Esophagus squamous epithelium (tissue), 4 donors: Measurements from ENCODE around the gene ENOX1.

Source experiments
- POLR2A ChIP-seq, 4 donors: fragments of 450-650 bp; IDR thresholded peaks; one replicate each; pipeline ENCODE4 v1.6.1; 2017; ENCODE audit warnings: antibody characterized with exemption in 4 of 4, mild to moderate bottlenecking in 4 of 4, moderate library complexity in 3 of 4
- TF ChIP-seq, protein P1 (sequence below), 6 experiments: fragments of 450-650 bp in 4 of 6; fragments of 200-600 bp in 2 of 6; sonication (generic) in 2 of 6; IDR thresholded peaks; one replicate each; pipeline ENCODE4 v1.5.1; 2016 to 2019; ENCODE audit warnings: antibody characterized with exemption in 6 of 6, mild to moderate bottlenecking in 4 of 6, moderate library complexity in 4 of 6

DNA sequence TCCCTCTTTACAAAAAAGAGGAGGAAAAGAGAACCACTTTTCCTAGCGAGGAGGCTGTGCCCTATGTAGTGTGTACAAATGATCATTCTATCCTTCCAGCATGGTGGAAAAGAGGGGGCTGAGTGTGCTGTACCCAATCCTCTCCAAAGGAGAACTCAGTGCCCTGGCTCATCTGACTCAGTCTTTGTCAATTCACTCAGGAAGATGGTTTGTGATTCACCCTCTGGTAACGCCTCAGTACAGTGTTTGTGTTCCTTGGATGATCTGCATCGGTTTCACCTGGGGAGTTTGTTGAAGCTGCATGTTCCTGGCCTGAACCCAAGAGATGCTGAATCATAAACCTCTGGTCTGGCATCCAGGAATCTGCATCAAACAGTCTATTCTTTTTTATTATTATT is 18.3 kb upstream of the ENOX1 start:
- TF ChIP-seq, protein P1, sequence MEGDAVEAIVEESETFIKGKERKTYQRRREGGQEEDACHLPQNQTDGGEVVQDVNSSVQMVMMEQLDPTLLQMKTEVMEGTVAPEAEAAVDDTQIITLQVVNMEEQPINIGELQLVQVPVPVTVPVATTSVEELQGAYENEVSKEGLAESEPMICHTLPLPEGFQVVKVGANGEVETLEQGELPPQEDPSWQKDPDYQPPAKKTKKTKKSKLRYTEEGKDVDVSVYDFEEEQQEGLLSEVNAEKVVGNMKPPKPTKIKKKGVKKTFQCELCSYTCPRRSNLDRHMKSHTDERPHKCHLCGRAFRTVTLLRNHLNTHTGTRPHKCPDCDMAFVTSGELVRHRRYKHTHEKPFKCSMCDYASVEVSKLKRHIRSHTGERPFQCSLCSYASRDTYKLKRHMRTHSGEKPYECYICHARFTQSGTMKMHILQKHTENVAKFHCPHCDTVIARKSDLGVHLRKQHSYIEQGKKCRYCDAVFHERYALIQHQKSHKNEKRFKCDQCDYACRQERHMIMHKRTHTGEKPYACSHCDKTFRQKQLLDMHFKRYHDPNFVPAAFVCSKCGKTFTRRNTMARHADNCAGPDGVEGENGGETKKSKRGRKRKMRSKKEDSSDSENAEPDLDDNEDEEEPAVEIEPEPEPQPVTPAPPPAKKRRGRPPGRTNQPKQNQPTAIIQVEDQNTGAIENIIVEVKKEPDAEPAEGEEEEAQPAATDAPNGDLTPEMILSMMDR (IDR thresholded peaks at IDR 0.05), result no peak
- TF ChIP-seq POLR2A (IDR thresholded peaks at IDR 0.05), result no peak
